ENCODE results near the gene SNAPC2. TPM values are rescaled to one million over a fixed set of nuclear protein-coding genes. Genes with fewer than 3 reads are reported as not detected.

SNAPC2 gene
- total RNA-seq, 4 donors from 2014 or later: 29.5 to 37.7 (median 33.4) TPM

DNA sequence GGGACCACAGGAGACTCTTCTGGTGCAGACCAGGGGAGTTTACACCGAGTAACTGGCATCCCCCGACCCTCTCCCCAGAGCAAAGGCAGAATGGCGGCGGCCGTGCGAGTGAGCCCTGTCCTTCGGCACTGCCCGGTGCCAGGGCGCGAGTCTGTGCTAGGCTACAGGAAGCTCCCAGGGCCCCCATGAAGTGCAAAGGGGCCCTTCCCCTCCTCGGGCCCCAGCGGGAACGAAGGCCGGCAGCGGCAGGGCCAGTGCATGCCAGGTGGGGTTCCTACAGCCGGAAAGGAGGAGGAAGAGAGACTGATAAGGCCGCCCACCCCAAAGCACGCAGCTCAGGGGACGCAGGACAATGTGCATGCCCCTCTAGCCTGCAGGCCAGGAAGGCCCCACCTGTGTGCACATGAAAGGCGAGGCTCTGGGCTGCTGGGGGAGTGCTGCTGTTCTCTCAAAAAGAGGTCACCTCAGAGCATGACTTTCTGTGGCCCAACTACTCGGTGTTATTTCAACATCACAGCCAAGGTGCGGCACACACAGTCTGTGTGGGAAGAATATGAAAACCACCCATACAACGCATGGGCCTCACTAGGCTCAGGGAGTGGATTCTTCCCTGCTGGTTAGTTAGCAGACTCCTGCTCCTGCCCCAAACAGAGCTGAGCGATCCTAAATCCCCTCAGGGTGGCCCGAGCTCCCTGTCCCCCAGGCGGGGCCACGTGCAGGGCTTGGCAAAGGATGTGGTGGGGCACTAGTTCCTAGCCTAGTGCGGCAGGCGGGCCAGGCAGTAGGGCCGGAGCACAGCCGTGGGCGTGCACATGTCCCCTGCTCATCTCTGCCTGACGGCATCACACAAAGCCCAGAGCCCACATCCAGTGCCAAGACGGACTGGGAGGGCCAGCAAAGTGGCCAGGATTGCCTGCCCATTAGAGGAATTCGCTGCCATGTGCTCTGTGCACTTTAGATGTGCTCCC is 51.7 kb downstream of the SNAPC2 start:
- no peaks in the 10 kb centered on the region for H3K27me3 ChIP-seq
- no peak overlapping the region for H3K4me3 ChIP-seq
- H3K4me1 ChIP-seq: no peaks in the 10 kb centered on the region
- H3K9me3 ChIP-seq: no peaks in the 10 kb centered on the region
- no peak for TF ChIP-seq POLR2AphosphoS5 (IDR thresholded peaks at IDR 0.05)
- no peak for TF ChIP-seq POLR2A (IDR thresholded peaks at IDR 0.05)
- TF ChIP-seq, protein P1, sequence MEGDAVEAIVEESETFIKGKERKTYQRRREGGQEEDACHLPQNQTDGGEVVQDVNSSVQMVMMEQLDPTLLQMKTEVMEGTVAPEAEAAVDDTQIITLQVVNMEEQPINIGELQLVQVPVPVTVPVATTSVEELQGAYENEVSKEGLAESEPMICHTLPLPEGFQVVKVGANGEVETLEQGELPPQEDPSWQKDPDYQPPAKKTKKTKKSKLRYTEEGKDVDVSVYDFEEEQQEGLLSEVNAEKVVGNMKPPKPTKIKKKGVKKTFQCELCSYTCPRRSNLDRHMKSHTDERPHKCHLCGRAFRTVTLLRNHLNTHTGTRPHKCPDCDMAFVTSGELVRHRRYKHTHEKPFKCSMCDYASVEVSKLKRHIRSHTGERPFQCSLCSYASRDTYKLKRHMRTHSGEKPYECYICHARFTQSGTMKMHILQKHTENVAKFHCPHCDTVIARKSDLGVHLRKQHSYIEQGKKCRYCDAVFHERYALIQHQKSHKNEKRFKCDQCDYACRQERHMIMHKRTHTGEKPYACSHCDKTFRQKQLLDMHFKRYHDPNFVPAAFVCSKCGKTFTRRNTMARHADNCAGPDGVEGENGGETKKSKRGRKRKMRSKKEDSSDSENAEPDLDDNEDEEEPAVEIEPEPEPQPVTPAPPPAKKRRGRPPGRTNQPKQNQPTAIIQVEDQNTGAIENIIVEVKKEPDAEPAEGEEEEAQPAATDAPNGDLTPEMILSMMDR (IDR thresholded peaks at IDR 0.05): no peak
- TF ChIP-seq EP300 (IDR thresholded peaks at IDR 0.05): no peak
- no peak overlapping the region for H3K27ac ChIP-seq
- 100% methylated on average over 1 to 2 of the region's 35 CpGs for WGBS, 2 donors (ENCODE audit: low coverage in 1 of 2)
- no peak for ATAC-seq
- peaks cover 0 to 95% of the 10 kb centered on the region in 2 donors for H3K36me3 ChIP-seq

Other genes starting within 250 kb of the SNAPC2 start
- gene MCEMP1, start 243.2 kb upstream of the SNAPC2 start, total RNA-seq: 1 to 10 TPM in 1 of 4 donors, under 1 TPM in 2, not detected in 1; 0.67 to 1.2 (median 0.96) TPM
- gene TRAPPC5, start 239.5 kb upstream of the SNAPC2 start, total RNA-seq: 10 to 100 TPM; 56.0 to 69.0 (median 64.0) TPM
- 1 to 10 TPM in 1 of 4 donors, not detected in 3; 1.2 TPM for gene FCER2, start 218.2 kb upstream of the SNAPC2 start, total RNA-seq
- 1 to 10 TPM in 3 of 4 donors, not detected in 1; 1.1 to 6.8 (median 5.5) TPM for gene CLEC4G, start 188.2 kb upstream of the SNAPC2 start, total RNA-seq
- 10 to 100 TPM in 2 of 4 donors, 1 to 10 TPM in 1, under 1 TPM in 1; 0.78 to 11.4 (median 8.0) TPM for gene CD209, start 172.8 kb upstream of the SNAPC2 start, total RNA-seq
- not detected for gene CLEC4M, start 157.1 kb upstream of the SNAPC2 start, total RNA-seq
- gene EVI5L, start 90.1 kb upstream of the SNAPC2 start, total RNA-seq: 10 to 100 TPM; 17.3 to 46.3 (median 22.2) TPM
- gene PRR36, start 45.9 kb upstream of the SNAPC2 start, total RNA-seq: not detected
- under 1 TPM; 0.13 to 0.32 (median 0.29) TPM for gene LRRC8E, start 31.8 kb upstream of the SNAPC2 start, total RNA-seq
- 10 to 100 TPM; 13.9 to 23.4 (median 17.9) TPM for gene MAP2K7, start 16.5 kb upstream of the SNAPC2 start, total RNA-seq
- gene TGFBR3L, start 5.5 kb upstream of the SNAPC2 start, total RNA-seq: 1 to 10 TPM; 2.8 to 8.5 (median 5.4) TPM
- gene CTXN1, start 5.8 kb downstream of the SNAPC2 start, total RNA-seq: 10 to 100 TPM; 18.3 to 33.3 (median 26.4) TPM
- 100 to 1,000 TPM in 1 of 4 donors, 10 to 100 TPM in 3; 65.7 to 108 (median 86.4) TPM for gene TIMM44, start 23.3 kb downstream of the SNAPC2 start, total RNA-seq
- 10 to 100 TPM; 30.8 to 62.5 (median 34.6) TPM for gene ELAVL1, start 85.3 kb downstream of the SNAPC2 start, total RNA-seq
- gene CCL25, start 132.4 kb downstream of the SNAPC2 start, total RNA-seq: not detected
- under 1 TPM in 1 of 4 donors, not detected in 3; 0.02 TPM for gene FBN3, start 229.3 kb downstream of the SNAPC2 start, total RNA-seq

Data from gastroesophageal sphincter (tissue), 4 donors.